ENCODE measurements around the gene RPL27. TPM values are rescaled to one million over a fixed set of nuclear protein-coding genes. Genes with fewer than 3 reads are reported as not detected.

Gene RPL27
- total and polyA plus RNA-seq, 2 of the 4 experiments (the other 2 are of a cell fraction) = 1,595 to 2,806 TPM

GRCh38 chr17:43034894-43035293 lies 36.7 kb downstream of the RPL27 start:
- Histone ChIP-seq H3K27me3 (ENCODE audit: control insufficient read depth, insufficient read depth, low read length) (no peaks in the 10 kb centered on the region), H3K23ac (ENCODE audit: low read depth, low read length) (no peak overlapping the region), H3K4me2 (ENCODE audit: low read depth, low read length) (no peak overlapping the region), H2BK120ac (ENCODE audit: low read depth, low read length) (no peak overlapping the region), H2AK5ac (ENCODE audit: low read depth, low read length) (no peak overlapping the region), H3K4me1 (ENCODE audit: control insufficient read depth, insufficient read depth, low read length) (peaks cover 5% of the 10 kb centered on the region; the same call in 1 of the 2 replicates), H4K20me1 (ENCODE audit: insufficient read depth, low read length) (no peaks in the 10 kb centered on the region), H4K8ac (ENCODE audit: low read depth in 2 of 2, low read length in 2 of 2) (no peak overlapping the region), H3K9me3 (ENCODE audit: control insufficient read depth, insufficient read depth, low read length) (no peaks in the 10 kb centered on the region), H3K9ac (ENCODE audit: low read depth, low read length) (no peak overlapping the region), H3K4ac (ENCODE audit: low read depth, low read length) (no peak overlapping the region), H3K56ac (ENCODE audit: extremely low read depth, insufficient read depth, low read length) (no peak overlapping the region), H2BK20ac (ENCODE audit: low read depth, low read length) (no peak overlapping the region), H3K18ac (ENCODE audit: low read depth, low read length) (no peak overlapping the region), H3K4me3 (ENCODE audit: insufficient read depth, low read depth, low read length) (no peak overlapping the region), H2AK9ac (replicated peaks; ENCODE audit: low read depth, low read length, poor library complexity) (no peak overlapping the region), H4K91ac (ENCODE audit: insufficient read depth, low read depth, low read length) (no peak overlapping the region), H3K79me1 (ENCODE audit: low read depth in 1 of 2, low read length in 2 of 2) (no peaks in the 10 kb centered on the region), H3K36me3 (ENCODE audit: control insufficient read depth, insufficient read depth, low read length) (no peaks in the 10 kb centered on the region), H4K5ac (ENCODE audit: low read depth, low read length) (no peak overlapping the region), H2BK5ac (ENCODE audit: low read depth, low read length, poor library complexity, severe bottlenecking) (no peak overlapping the region), H3K27ac (ENCODE audit: insufficient read depth, low read length) (no peak overlapping the region), H2BK15ac (ENCODE audit: low read depth, low read length) (no peak overlapping the region), H3K14ac (replicated peaks; ENCODE audit: low read depth, low read length) (no peak overlapping the region), H3K9me1 (ENCODE audit: insufficient read depth, low read length) (no peaks in the 10 kb centered on the region; the same call in 1 of the 2 replicates), H2AFZ (replicated peaks; ENCODE audit: low read length, poor library complexity) (no peak overlapping the region)
- ChIA-PET POLR2A (ENCODE audit: unreplicated experiment) (no interaction called here), CTCF (no interaction called here)
- no TSS peak for BruUV-seq (replicated peaks)
- DNase-seq (no peak), ATAC-seq (ENCODE audit: low read depth) (no peak)
- dilution Hi-C loops (cut with HindIII; ENCODE audit: low sequenced_read_pairs, unreplicated experiment) = no loop called here
- TF ChIP-seq CTCF (conservative IDR thresholded peaks at IDR 0.05; ENCODE audit: low read depth, low read length) = no peak
- no peak for TF ChIP-seq CHD1 (IDR thresholded peaks at IDR 0.05; ENCODE audit: low read depth, low read length)
- TF ChIP-seq SMC3 (IDR thresholded peaks at IDR 0.05; ENCODE audit: low read depth, low read length) = no peak
- no peak for TF ChIP-seq RCOR1 (IDR thresholded peaks at IDR 0.05; ENCODE audit: insufficient replicate concordance, low read length)
- TF ChIP-seq NFE2L2 (IDR thresholded peaks at IDR 0.05; ENCODE audit: low read depth, low read length) = no peak
- TF ChIP-seq POLR2A (IDR thresholded peaks at IDR 0.05; ENCODE audit: low read depth, low read length) = no peak
- no peak for TF ChIP-seq USF2 (IDR thresholded peaks at IDR 0.05; ENCODE audit: low read depth, low read length)
- TF ChIP-seq MAFK (IDR thresholded peaks at IDR 0.05; ENCODE audit: low read depth, low read length) = no peak
- intact Hi-C loops (cut with micrococcal nuclease) = no loop called here
- in situ Hi-C loops (cut with MboI; ENCODE audit: low sequenced_read_pairs) = no loop called here
- 53% methylated on average over 3 of the region's 3 CpGs; no CpG with 5 or more reads in 1 of the 2 experiments for WGBS, 2 experiments (ENCODE audit: extremely low coverage in 2 of 2, insufficient read length in 1 of 2)

All from IMR-90 (cell line).